ENCODE measurements around the gene NUDT2. TPM values are rescaled to one million over a fixed set of nuclear protein-coding genes. Genes with fewer than 3 reads are reported as not detected.

Gene NUDT2
- total RNA-seq, 1 donor = 15.2 TPM

GRCh38 chr9:34383904-34384303 lies 54.5 kb downstream of the NUDT2 start:
- Histone ChIP-seq H2AFZ (ENCODE audit: low read length) (no peak overlapping the region), H3K27me3 (ENCODE audit: insufficient read depth, low read length) (no peaks in the 10 kb centered on the region), H3K4me2 (ENCODE audit: insufficient read depth, low read length) (no peak overlapping the region), H3K9me3 (ENCODE audit: low read depth, low read length) (no peaks in the 10 kb centered on the region), H4K20me1 (ENCODE audit: insufficient read depth, low read length) (no peaks in the 10 kb centered on the region), H3K27ac (ENCODE audit: low read depth, low read length) (no peak overlapping the region), H3K4me1 (ENCODE audit: insufficient read depth, low read length) (peaks cover 4% of the 10 kb centered on the region), H3K36me3 (ENCODE audit: insufficient read depth, low read length) (no peaks in the 10 kb centered on the region), H3K79me2 (ENCODE audit: insufficient read depth, low read length) (no peaks in the 10 kb centered on the region), H3K4me3 (ENCODE audit: insufficient read depth, low read length) (no peak overlapping the region)
- TF ChIP-seq CTCF (IDR thresholded peaks at IDR 0.05; ENCODE audit: extremely low read depth, low read depth, low read length) = no peak
- no peak for DNase-seq (ENCODE audit: insufficient read length, low spot score, missing footprints)

DNA sequence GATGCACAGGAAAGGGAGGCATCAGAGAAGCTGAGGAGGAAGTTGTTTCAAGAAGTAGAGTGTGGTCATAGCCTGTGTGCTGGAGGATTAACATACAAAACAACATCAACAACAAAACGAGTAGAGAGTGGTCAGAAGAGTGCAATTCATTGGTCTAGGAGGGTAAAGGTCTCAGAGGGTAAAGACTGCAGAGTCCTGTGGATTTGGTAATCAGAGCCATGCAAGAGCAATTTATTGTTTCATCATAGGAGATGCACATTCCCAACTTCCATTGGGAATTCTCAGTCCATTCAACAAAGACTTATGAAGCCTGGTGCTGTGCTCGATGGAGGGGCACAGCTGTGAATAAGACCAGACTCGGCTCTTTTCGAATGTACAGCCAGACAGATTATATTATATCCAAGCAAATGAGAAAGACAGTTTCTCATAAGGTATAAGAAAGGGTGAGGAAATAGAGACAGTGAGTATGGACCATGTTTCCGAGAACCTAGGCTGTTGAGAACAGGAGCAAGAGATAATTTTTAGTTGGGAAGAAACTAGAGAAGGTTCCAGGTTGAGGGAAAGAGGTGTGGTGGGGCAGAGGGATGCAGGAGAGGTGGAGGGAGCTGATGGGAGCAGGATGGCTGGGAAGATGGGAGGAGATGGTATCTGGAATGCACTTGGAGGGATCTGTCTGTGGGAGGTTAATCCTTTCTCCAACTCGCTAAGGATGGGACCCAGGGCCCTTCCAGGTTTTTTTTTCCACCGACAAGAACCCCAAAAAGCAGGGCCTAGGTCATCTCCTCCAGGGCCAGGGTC lies 55.2 kb downstream of the NUDT2 start:
- DNase-seq (ENCODE audit: insufficient read length, low spot score, missing footprints) = peak; percentile 81
- no peak for TF ChIP-seq CTCF (IDR thresholded peaks at IDR 0.05; ENCODE audit: extremely low read depth, low read depth, low read length)
- no peaks in the 10 kb centered on the region for H3K36me3 ChIP-seq (ENCODE audit: insufficient read depth, low read length)
- no peak overlapping the region for H2AFZ ChIP-seq (ENCODE audit: low read length)
- no peaks in the 10 kb centered on the region for H3K79me2 ChIP-seq (ENCODE audit: insufficient read depth, low read length)
- H3K4me3 ChIP-seq (ENCODE audit: insufficient read depth, low read length) = no peak overlapping the region
- H3K27ac ChIP-seq (ENCODE audit: low read depth, low read length) = no peak overlapping the region
- H3K4me1 ChIP-seq (ENCODE audit: insufficient read depth, low read length) = peaks cover 4% of the 10 kb centered on the region
- no peaks in the 10 kb centered on the region for H4K20me1 ChIP-seq (ENCODE audit: insufficient read depth, low read length)
- H3K9me3 ChIP-seq (ENCODE audit: low read depth, low read length) = no peaks in the 10 kb centered on the region
- H3K4me2 ChIP-seq (ENCODE audit: insufficient read depth, low read length) = no peak overlapping the region
- no peaks in the 10 kb centered on the region for H3K27me3 ChIP-seq (ENCODE audit: insufficient read depth, low read length)

DNA sequence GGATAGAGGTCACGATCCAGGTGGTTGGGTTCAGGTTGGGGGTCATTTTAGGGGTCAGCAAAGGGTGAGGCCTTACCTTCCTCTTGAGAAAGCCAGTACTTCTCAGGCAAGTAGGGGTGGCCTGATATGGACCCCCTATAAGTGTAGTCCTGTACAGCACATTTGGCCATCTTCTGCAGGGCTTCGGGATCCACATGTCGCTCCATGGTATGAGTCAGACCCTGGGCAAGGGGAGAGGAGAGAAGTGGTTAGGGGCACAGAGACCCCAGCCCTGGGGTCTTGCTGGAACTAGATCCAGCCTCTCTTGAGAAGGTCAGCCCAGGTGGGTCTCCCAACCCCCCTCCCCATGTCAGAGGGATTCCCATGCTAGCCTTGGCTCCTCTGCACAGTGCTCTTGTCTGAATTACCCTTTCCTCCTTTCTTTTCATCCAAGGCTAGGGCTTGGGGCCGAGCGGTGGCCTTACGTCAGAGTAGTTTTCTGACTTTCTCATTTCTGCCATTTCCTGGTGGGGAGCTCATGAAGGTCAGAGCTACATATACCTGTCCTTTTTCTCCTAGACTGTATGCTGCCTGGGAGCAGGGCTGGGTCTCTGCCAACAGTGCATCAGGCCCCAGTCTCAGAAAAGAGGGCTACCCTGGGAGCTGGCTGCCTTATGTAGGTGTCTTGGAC lies 56.3 kb downstream of the NUDT2 start:
- Histone ChIP-seq H3K4me3 (ENCODE audit: insufficient read depth, low read length) (no peak overlapping the region), H3K79me2 (ENCODE audit: insufficient read depth, low read length) (no peaks in the 10 kb centered on the region), H3K4me2 (ENCODE audit: insufficient read depth, low read length) (no peak overlapping the region), H3K36me3 (ENCODE audit: insufficient read depth, low read length) (no peaks in the 10 kb centered on the region), H3K27ac (ENCODE audit: low read depth, low read length) (no peak overlapping the region), H3K27me3 (ENCODE audit: insufficient read depth, low read length) (no peaks in the 10 kb centered on the region), H3K4me1 (ENCODE audit: insufficient read depth, low read length) (no peaks in the 10 kb centered on the region), H3K9me3 (ENCODE audit: low read depth, low read length) (no peaks in the 10 kb centered on the region), H2AFZ (ENCODE audit: low read length) (no peak overlapping the region), H4K20me1 (ENCODE audit: insufficient read depth, low read length) (no peaks in the 10 kb centered on the region)
- peak; percentile 57 for DNase-seq (ENCODE audit: insufficient read length, low spot score, missing footprints)
- no peak for TF ChIP-seq CTCF (IDR thresholded peaks at IDR 0.05; ENCODE audit: extremely low read depth, low read depth, low read length)

DNA sequence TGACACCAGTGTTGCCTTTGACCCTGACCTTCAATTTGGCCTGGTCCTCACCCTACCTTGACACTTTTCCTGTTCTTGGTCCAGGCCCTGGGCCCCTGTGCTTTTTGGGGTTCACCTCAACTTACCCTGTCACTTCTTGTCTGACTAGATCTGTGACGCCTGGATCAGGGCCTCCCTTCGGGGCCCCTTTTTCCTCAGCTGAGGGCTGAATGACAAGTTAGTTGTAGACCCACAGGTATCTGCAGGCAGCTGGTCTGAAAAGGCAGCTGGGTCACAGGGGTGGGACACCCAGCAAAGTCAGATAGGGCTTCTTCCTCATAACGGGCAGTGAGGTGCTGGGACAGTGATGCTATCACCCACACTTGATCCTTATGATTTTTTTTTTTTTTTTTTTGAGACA lies 57.3 kb downstream of the NUDT2 start:
- DNase-seq (ENCODE audit: insufficient read length, low spot score, missing footprints) = no peak
- Histone ChIP-seq H3K36me3 (ENCODE audit: insufficient read depth, low read length) (no peaks in the 10 kb centered on the region), H2AFZ (ENCODE audit: low read length) (no peak overlapping the region), H3K4me1 (ENCODE audit: insufficient read depth, low read length) (no peaks in the 10 kb centered on the region), H3K27me3 (ENCODE audit: insufficient read depth, low read length) (no peaks in the 10 kb centered on the region), H3K79me2 (ENCODE audit: insufficient read depth, low read length) (no peaks in the 10 kb centered on the region), H3K9me3 (ENCODE audit: low read depth, low read length) (no peaks in the 10 kb centered on the region), H4K20me1 (ENCODE audit: insufficient read depth, low read length) (no peaks in the 10 kb centered on the region), H3K4me2 (ENCODE audit: insufficient read depth, low read length) (no peak overlapping the region), H3K27ac (ENCODE audit: low read depth, low read length) (no peak overlapping the region), H3K4me3 (ENCODE audit: insufficient read depth, low read length) (no peak overlapping the region)
- no peak for TF ChIP-seq CTCF (IDR thresholded peaks at IDR 0.05; ENCODE audit: extremely low read depth, low read depth, low read length)
